EH (cell line): ENCODE results near the gene HOXD8.

Experiments
- DNase-seq: peaks from one replicate; pipeline ENCODE4 v3.0.0-alpha.2; 2015; ENCODE audit warnings: low read depth

The HOXD8 gene

GRCh38 chr2:176147800-176148496 is 18.4 kb downstream of the HOXD8 start:
- no peak for DNase-seq

DNA sequence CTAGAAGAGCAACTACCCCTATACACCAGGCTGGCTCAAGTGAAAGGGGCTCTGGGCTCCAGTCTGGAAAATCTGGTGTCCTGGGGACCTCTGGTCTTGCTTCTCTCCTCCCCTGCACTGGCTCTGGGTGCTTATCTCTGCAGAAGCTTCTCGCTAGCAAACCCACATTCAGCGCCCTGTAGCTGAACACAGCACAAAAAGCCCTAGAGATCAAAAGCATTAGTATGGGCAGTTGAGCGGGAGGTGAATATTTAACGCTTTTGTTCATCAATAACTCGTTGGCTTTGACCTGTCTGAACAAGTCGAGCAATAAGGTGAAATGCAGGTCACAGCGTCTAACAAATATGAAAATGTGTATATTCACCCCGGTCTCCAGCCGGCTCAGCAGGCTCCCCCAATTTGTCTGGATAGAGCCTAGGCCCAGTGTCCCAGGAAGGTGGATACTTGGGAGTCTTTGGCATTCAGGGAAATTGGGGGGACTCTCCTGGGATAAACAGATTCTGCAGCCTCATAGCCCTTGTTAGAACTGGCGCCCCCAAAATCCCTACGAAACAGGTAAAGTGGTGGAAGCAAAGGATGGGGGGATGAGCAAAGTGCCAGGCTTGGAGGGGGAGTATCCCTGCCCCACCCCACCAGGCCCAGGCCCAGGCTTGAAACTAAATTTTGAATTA is 19.4 kb downstream of the HOXD8 start:
- DNase-seq, result no peak

DNA sequence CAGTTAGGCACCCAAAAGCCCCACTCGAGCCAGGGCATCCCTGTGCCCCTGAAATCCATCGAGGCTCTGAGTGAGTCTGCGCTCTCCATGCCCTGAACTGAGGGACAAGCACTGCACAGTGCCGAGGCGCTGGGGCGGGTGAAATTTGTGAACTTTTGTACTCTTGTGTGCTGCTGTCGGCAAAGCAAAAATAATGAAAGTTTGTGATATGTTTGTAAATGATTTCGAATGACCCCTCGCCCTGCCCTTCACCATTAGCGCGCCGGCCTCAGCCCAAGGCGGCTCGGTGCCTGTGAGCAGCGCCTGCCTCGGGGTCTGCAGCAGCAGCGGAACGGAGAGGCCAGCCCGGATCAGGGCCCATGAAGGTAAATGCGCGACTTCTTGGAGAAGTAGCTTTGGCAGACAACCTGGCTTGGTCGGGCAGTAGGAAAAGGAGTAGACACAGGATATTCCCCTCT is 20.0 kb downstream of the HOXD8 start:
- no peak for DNase-seq

DNA sequence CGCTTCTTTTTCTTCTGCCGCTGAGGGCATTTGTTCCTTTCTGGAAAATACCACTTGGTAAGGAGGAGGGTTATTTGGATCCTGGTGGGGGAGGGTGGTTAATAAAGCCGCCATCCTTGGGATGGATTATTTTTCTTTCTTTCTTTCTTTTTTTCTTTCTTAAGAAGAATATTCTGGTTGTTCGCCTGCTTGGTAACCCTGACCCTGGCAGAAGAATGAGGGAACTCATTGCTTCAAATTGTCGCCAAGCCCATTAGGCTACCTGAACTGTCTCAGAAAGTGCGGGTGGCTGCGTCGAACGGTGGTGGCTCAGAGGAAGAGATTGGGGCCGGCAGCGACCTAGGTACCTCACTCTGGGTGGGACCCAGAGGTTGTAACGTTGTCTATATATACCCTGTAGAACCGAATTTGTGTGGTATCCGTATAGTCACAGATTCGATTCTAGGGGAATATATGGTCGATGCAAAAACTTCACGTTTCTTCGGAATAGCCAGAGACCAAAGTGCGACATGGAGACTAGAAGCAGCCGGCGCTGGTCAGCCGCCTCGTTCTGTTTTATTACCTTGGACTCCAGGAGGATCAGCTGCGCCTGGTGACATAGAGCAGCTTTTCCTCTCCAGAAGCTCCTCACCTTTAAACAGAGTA is 20.6 kb downstream of the HOXD8 start:
- DNase-seq, result no peak

DNA sequence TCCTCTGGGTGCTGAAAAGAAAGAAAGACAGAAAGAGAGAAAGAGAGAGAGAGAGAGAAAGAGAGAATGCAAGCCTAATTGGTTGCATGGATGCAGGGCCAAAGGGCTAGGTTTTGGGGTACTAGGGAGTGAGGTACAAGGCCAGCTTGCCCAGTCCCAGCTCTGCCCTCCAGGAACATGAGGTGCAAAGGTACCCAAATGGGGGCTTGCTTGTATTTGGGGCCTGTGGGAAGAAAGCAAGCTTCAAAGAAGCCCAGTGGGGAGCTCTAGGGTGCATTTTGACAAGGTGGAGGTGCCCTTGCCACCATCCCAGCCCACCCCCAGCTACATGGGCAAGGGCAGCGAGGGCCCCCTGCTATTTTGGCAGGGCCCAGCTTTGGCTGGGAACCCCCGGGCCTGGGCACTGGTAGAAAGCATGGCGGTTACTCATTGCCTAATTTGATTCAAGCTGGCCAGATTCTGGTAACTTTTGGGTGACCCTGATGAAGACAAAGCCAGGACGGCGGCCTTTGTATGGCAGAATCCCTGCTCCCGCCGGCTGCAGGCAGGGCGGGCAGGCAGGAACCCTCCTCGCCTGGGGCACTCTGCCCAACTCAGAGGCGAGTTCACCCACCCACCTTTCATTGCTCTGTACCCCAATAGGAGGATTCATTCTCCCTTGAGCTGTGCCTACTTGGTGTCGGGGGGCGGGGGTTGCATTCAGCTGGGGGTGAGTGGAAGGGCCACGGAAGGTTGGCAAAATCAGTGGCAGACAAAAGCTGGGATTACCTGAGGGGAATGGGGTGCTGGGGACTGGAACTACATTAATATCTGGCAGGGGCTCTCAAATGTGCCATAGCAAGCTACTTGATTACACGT is 21.3 kb downstream of the HOXD8 start:
- DNase-seq, result no peak

DNA sequence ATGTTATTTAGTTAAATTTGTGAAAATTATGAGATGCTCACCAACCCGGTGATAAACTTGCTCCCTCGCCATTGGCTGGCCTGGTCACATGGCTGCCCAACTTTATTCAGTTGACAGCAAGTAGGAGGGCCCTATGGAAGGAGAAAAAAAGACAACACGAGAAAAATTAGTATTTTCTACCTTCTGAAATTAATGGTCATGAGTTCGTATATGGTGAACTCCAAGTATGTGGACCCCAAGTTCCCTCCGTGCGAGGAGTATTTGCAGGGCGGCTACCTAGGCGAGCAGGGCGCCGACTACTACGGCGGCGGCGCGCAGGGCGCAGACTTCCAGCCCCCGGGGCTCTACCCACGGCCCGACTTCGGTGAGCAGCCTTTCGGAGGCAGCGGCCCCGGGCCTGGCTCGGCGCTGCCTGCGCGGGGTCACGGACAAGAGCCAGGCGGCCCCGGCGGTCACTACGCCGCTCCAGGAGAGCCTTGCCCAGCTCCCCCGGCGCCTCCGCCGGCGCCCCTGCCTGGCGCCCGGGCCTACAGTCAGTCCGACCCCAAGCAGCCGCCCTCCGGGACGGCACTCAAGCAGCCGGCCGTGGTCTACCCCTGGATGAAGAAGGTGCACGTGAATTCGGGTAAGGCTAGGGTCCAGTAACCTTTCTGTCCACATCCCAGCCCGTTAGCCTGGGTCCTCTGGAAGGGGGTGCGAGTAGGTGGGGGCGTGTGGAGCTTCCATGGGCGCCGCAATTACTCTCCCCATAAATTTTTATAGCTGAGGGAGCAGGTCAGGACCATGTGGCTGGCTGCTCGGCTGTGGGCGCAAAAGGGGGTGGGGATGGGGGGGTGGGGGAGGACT is 22.2 kb downstream of the HOXD8 start, which contains the start of gene HOXD4:
HOXD4 (plus strand) TSS at position 109 of the 846 bp plus-strand sequence; CDS start at position 193, 84 bp downstream.
- DNase-seq, result no peak

GRCh38 chr2:176152350-176153181 is 23.1 kb downstream of the HOXD8 start:
- DNase-seq, result no peak

- no peak for DNase-seq
Measured at GRCh38 chr2:176154576-176155252, 25.2 kb downstream of the HOXD8 start.

- DNase-seq, result no peak
Measured at GRCh38 chr2:176155356-176156044, 26.0 kb downstream of the HOXD8 start.

GRCh38 chr2:176156301-176156806 is 26.8 kb downstream of the HOXD8 start:
- no peak for DNase-seq

- DNase-seq, result no peak
Measured at GRCh38 chr2:176156807-176157498, 27.4 kb downstream of the HOXD8 start, which contains the start of gene HOXD3. TSS of gene HOXD3 (plus strand) at chr2:176157307. CDS start at chr2:176169115, 11,808 bp downstream.

DNA sequence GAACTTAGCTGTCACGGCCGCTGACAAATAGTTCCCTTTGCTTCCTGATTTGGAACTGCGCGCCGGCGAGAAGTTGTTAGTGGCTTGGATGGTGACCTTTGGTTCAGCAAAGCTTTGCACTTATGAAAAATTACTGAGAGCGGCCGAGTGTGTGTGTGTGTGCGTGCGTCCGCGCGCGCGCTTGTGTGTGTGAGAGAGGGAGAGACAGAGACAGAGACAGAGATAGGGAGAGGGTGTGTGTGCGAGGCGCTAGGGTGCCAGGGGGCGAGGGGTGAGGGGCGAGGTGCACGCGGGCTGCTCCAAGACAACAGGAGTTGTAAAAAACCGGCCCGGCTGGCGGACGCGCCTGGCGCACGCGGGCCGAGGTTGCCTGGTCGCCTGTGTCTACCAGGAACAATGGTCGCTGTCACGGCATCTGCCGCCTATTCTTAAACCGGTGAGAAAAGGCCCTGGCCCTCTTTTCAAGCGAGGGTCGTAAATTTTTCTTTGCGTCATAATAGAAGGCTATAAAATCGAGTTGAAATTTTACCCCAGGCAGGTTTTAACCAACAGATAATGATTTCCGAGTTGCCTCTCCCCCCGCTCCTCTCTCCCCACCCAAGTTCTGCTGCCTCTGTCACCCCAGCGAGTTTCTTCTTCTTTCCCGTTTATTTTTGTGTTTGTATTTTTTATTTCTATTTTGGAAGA is 28.1 kb downstream of the HOXD8 start:
- DNase-seq, result no peak

- no peak for DNase-seq
Measured at GRCh38 chr2:176158186-176158591, 28.7 kb downstream of the HOXD8 start.

DNA sequence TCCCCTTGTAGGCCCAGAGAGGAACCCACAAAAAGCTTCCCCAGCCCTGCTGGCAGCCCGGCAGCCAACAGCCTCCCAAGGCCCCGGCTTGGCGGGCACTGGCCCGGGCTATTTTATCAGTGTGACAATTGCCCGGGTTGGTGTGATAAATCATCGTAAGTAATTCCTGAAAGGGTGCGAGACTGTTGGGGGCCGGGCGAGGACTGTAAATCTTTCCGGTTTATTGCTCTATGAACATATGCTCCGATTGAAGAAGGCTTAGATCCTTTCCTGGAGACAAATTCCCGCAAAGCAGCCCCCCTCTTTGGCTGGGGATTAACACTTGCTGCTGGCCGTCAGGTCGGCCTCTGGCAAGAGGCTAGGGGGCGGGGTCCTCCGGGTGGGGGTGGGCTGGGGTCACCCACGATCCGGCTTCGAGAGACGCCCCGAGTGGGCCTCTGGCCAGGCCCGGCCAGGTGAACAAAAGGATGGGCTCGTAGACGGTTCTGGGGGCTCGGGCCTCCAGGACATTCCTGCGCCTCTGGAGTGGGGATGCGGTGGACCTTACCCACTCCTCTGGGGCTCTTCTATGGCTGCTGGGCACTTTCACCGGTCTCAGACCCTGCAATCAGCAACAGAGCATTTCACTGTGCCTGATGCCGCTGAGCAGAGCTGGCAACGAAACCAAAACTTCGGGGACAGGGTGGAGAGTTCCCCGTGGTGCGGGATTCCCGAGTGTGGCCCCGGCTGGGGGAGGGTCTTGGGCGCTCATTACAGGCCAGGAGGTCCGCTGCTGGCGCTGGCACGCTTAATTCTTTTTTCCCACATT is 29.6 kb downstream of the HOXD8 start:
- DNase-seq, result no peak

GRCh38 chr2:176159663-176160250 is 30.3 kb downstream of the HOXD8 start:
- no peak for DNase-seq
